Cardiac muscle cell (in vitro differentiated cells and primary cell): ENCODE results near the gene CDH11. TPM values are rescaled to one million over a fixed set of nuclear protein-coding genes. Genes with fewer than 3 reads are reported as not detected.

Experiments used
- DNase-seq, 2 donors: peaks; one replicate each; pipeline versions ENCODE4 v3.0.0 to v3.0.0-alpha.2; 2010 to 2017; ENCODE audit warnings: low read depth in 1 of 2, low spot score in 1 of 2
- H3K27ac ChIP-seq: fragments of 200-600 bp; sonication (generic); 2 replicates; pipeline ENCODE4 v1.5.1; 2016
- H3K27me3 ChIP-seq: fragments of 200-600 bp; sonication (generic); 2 replicates; pipeline ENCODE4 v1.6.0; 2016; ENCODE audit warnings: control low read depth
- H3K36me3 ChIP-seq: fragments of 200-600 bp; sonication (generic); 2 replicates; pipeline ENCODE4 v1.5.1; 2016; ENCODE audit warnings: control low read depth
- H3K4me1 ChIP-seq: fragments of 200-600 bp; sonication (generic); 2 replicates; pipeline ENCODE4 v1.8.1; 2017; ENCODE audit warnings: low read depth, mild to moderate bottlenecking, mixed run types
- H3K4me3 ChIP-seq: fragments of 200-600 bp; sonication (generic); 2 replicates; pipeline ENCODE4 v1.5.1; 2016; ENCODE audit warnings: mild to moderate bottlenecking
- H3K9me3 ChIP-seq: fragments of 200-600 bp; sonication (generic); 2 replicates; pipeline ENCODE4 v1.5.1; 2017; ENCODE audit warnings: low read depth, mild to moderate bottlenecking, control low read depth
- polyA plus RNA-seq: library from polyadenylated mRNA; unstranded; fragments of >200 nt; fragmentation: Nextera tagmentation; extraction: Ambion mirVana; gene quantifications from 2 replicates; pipeline ENCODE4 v1.2.1, GENCODE V29; 2016
- total RNA-seq: library from RNA; depleted of rRNA; stranded (reverse); fragments of >200 nt; gene quantifications from 2 replicates; pipeline ENCODE4 v1.2.3, GENCODE V29; 2016
- TF ChIP-seq, protein P1 (sequence below): IDR thresholded peaks from 2 replicates; pipeline ENCODE4 v1.5.1; 2012; ENCODE audit warnings: low read depth, mild to moderate bottlenecking, low read length

Gene CDH11
- total and polyA plus RNA-seq, 2 experiments from 2014 or later, result 29.4 to 99.3 TPM

GRCh38 chr16:65095906-65096305 is 26.0 kb downstream of the CDH11 start:
- H3K27me3 ChIP-seq, result no peaks in the 10 kb centered on the region
- DNase-seq, result no peak
- H3K4me3 ChIP-seq, result no peak overlapping the region
- no peaks in the 10 kb centered on the region for H3K36me3 ChIP-seq
- H3K27ac ChIP-seq, result no peak overlapping the region
- no peaks in the 10 kb centered on the region for H3K4me1 ChIP-seq
- H3K9me3 ChIP-seq, result no peaks in the 10 kb centered on the region
- TF ChIP-seq, protein P1, sequence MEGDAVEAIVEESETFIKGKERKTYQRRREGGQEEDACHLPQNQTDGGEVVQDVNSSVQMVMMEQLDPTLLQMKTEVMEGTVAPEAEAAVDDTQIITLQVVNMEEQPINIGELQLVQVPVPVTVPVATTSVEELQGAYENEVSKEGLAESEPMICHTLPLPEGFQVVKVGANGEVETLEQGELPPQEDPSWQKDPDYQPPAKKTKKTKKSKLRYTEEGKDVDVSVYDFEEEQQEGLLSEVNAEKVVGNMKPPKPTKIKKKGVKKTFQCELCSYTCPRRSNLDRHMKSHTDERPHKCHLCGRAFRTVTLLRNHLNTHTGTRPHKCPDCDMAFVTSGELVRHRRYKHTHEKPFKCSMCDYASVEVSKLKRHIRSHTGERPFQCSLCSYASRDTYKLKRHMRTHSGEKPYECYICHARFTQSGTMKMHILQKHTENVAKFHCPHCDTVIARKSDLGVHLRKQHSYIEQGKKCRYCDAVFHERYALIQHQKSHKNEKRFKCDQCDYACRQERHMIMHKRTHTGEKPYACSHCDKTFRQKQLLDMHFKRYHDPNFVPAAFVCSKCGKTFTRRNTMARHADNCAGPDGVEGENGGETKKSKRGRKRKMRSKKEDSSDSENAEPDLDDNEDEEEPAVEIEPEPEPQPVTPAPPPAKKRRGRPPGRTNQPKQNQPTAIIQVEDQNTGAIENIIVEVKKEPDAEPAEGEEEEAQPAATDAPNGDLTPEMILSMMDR, result no peak

- DNase-seq, result no peak
- no peaks in the 10 kb centered on the region for H3K9me3 ChIP-seq
- H3K4me3 ChIP-seq, result no peak overlapping the region
- H3K4me1 ChIP-seq, result no peaks in the 10 kb centered on the region
- H3K36me3 ChIP-seq, result no peaks in the 10 kb centered on the region
- no peak overlapping the region for H3K27ac ChIP-seq
- no peaks in the 10 kb centered on the region for H3K27me3 ChIP-seq
- TF ChIP-seq, protein P1, result no peak
These were observed 26.7 kb downstream of the CDH11 start for GRCh38 chr16:65095090-65095728.

DNA sequence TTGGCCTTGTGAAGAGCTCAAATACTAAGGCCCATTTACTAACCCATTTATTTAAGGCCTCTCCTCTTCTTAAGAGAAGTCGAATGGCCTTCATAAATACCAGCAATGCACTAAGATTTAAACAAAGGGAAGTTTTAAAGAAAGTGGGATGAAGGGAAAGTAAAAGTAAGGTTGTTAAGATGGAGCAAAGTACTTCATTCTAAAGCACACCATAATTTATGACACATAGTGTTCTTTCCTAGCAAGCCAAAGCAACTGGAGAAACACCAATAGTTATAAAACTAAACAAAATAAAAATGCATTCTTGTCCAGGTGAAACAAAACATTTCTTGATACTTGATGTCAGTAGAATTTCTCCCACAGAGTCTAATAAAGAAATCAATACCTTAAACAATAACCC is 27.9 kb downstream of the CDH11 start:
- TF ChIP-seq, protein P1, result no peak
- Histone ChIP-seq H3K27me3 (no peaks in the 10 kb centered on the region), H3K9me3 (no peaks in the 10 kb centered on the region), H3K27ac (no peak overlapping the region), H3K4me3 (no peak overlapping the region), H3K36me3 (no peaks in the 10 kb centered on the region), H3K4me1 (no peaks in the 10 kb centered on the region)
- DNase-seq, result no peak

GRCh38 chr16:65083164-65083857 is 38.6 kb downstream of the CDH11 start:
- Histone ChIP-seq H3K27me3 (no peaks in the 10 kb centered on the region), H3K4me3 (no peak overlapping the region), H3K4me1 (no peaks in the 10 kb centered on the region), H3K9me3 (no peaks in the 10 kb centered on the region), H3K27ac (no peak overlapping the region), H3K36me3 (no peaks in the 10 kb centered on the region)
- peak in 1 of 2 donors; percentile 36 for DNase-seq
- TF ChIP-seq, protein P1, result no peak

DNA sequence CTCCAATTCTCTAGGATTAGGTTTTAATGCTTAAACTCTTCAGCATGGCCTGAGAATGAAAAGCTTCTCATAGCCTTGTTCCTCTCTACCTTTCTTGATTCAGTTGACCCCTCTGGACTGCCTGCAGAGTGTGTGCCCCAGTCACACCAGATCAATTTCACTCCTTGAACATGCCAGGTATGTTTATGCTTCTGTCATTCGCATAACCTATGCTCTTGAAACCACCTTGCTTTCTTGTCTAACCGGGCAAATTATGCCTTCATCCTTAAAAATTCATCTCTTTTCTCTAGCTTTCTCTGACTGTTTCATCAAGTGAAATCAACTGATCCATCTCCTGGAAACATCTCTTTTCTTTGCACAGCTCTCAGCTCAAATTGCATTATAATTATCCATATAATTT is 42.3 kb downstream of the CDH11 start:
- Histone ChIP-seq H3K27me3 (no peaks in the 10 kb centered on the region), H3K9me3 (no peaks in the 10 kb centered on the region), H3K27ac (no peak overlapping the region), H3K4me1 (no peaks in the 10 kb centered on the region), H3K4me3 (no peak overlapping the region), H3K36me3 (no peaks in the 10 kb centered on the region)
- no peak for DNase-seq
- TF ChIP-seq, protein P1, result no peak
